Stimulated activated CD4-positive, alpha-beta T cell treated with anti-CD3 and anti-CD28 coated beads, Interleukin-2, amount 100 ng/mL, for 4 hours (primary cell): Measurements from ENCODE around the gene CPLANE2.
"Not testable (repeated sequence)": the region's sequence is repeated elsewhere in the genome, so short reads cannot be mapped to it uniquely, and the experiment has no call there.

Source experiments
- DNase-seq: peaks from one replicate; pipeline ENCODE4 v3.0.0-alpha.2; 2020; ENCODE audit warnings: low read depth

The CPLANE2 gene, protein sequence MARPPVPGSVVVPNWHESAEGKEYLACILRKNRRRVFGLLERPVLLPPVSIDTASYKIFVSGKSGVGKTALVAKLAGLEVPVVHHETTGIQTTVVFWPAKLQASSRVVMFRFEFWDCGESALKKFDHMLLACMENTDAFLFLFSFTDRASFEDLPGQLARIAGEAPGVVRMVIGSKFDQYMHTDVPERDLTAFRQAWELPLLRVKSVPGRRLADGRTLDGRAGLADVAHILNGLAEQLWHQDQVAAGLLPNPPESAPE

DNA sequence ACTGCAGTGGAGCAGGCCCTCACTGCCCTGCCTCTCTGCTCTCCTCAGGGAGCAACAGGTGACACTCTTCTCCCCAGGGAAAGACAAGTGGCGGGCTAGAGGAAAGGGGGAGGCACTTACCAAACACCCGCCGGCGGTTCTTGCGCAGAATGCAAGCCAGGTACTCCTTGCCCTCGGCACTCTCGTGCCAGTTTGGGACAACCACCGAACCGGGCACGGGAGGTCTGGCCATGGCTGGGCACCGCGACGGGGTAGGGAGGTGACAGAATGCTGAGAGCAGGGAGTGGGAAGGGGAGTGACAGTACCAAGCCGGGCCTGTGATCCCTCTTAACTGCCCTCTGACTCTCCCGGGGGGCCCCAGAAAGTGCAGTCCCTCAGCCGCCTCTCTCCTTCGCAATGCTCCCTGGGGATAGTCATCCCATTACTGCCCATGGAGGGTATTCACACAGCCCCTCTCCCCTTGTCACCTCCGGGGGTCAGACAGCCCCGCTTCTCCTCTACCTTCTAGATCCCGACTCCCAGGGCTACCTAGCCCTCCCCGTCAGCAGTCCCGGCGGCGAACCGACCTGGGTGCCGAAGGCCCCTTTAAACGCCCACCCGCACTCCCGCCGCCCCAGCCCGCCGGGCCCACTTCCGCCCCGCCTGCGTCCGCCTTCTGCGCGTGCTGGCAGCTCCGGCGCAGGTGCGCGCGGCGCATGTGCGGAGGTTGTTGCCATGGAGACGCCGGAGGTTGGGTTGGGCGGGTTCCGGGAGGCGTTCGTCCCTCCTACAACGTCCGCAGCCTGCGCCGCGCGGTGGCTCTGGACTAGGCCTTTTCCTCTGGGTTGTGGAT lies at the start of gene CPLANE2:
TSS of gene CPLANE2 (minus strand) at position 673 of the 832 bp plus-strand sequence. CDS start at position 232, 441 bp downstream.
- peak; percentile 96 for DNase-seq

GRCh38 chr1:16286122-16286521 lies 49.1 kb upstream of the CPLANE2 start:
- no peak for DNase-seq

DNA sequence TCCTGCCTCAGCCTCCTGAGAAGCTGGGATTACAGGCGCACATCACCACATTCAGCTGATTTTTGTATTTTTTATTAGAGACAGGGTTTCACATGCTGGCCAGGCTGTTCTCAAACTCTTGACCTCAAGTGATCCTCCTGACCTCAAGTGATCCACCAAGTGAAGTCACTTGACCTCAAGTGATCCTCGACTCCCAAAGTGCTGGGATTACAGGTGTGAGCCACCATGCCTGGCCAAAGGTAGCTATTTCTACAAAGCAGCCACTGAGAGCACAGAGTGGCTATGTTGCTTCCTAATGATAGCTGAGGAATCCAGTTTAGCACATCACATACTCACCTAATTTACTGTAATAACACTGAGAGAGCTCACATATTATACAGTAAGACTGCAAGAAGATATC lies 44.8 kb upstream of the CPLANE2 start:
- no peak for DNase-seq

- no peak for DNase-seq
Measured at GRCh38 chr1:16279186-16279585, 42.2 kb upstream of the CPLANE2 start.

GRCh38 chr1:16276302-16277030 lies 39.5 kb upstream of the CPLANE2 start:
- no peak for DNase-seq

DNA sequence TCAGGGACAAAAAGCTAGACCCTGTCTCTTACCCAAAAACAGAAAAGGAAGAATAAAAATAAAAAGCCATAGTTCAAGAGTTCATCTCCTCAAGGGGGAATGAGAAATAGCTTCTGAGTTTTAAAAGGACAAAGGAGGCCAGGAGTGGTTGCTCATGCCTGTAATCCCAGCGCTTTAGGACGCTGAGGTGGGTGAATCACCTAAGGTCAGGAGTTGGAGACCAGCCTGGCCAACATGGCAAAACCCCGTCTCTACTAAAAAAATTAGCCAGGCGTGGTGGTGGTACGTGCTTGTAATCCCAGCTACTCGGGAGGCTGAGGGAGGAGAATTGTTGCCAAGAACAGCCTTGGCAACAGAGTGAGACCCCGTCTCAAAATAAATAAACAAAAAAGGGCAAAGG lies 38.6 kb upstream of the CPLANE2 start:
- DNase-seq: no peak

- DNase-seq: no peak
Measured at GRCh38 chr1:16267690-16268180, 30.8 kb upstream of the CPLANE2 start.

- no peak for DNase-seq
Measured at GRCh38 chr1:16266411-16267118, 29.6 kb upstream of the CPLANE2 start.

- no peak for DNase-seq
Measured at GRCh38 chr1:16262067-16262466, 25.1 kb upstream of the CPLANE2 start.

GRCh38 chr1:16260814-16261213 lies 23.8 kb upstream of the CPLANE2 start:
- DNase-seq: no peak

- no peak for DNase-seq
Measured at GRCh38 chr1:16258591-16259135, 21.7 kb upstream of the CPLANE2 start.

DNA sequence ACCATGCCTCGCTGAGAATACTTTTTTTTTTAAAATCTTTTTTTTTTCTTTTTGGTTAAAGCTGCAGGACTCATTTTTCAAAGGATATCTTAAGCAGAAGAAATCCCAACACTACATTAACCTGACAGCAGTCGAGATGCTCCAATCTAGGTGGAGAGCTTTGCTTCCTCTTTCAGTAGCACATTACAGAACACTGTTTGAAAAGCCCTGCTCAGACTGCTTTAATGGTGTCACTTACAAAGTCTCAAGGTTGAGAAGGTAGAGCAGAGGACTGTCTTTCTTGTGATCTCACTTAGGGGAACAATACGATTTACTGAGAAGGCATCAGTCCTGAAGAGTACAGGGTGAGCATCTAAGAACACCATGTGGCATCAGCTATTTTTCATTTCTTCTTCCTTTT lies 21.0 kb upstream of the CPLANE2 start:
- DNase-seq: no peak

DNA sequence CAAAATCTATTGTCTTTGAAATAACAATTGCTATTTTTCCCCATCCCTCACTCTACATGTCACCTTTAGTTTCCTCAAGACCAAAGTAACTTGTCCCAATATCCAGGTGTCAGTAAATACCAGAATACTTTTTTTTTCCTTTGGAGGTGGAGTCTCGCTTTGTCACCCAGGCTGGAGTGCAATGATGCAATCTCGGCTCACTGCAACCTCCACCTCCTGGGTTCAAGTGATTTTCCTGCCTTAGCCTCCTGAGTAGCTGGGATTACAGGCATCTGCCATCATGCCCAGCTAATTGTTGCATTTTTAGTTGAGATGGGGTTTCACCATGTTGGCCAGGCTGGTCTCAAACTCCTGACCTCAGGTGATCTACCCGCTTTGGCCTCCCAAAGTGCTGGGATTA lies 20.6 kb upstream of the CPLANE2 start:
- DNase-seq: not testable (repeated sequence)

- DNase-seq: no peak
Measured at GRCh38 chr1:16256478-16256877, 19.5 kb upstream of the CPLANE2 start.

GRCh38 chr1:16254263-16254928 lies 17.4 kb upstream of the CPLANE2 start:
- DNase-seq: no peak

DNA sequence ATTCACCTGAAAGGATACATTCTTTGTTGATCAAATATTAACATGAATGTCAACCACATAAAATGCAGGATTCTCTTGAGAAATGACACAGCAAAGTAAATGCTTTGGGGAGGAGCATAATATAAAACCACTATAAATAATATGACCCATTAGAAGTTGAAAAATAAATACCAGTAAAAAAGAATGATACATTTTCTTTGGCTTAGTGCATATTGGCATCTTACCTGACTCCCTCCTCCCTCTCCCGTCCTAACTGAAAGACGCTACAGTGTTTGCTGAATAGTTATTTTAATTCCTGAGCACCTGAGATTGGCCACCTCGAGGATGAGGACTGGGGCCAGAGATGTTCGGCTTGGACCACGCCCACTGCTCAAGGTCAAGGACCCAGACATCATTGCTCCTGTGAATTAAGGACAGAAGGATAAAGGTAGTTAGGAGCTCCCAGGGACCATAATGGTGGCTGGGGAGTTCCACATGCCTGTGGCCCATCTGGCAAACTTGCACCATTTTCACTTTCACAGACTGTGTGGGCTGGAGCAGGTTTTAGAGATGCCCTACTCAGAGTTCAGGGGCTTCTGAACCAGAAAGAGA lies 16.4 kb upstream of the CPLANE2 start:
- no peak for DNase-seq

- no peak for DNase-seq
Measured at GRCh38 chr1:16252912-16253311, 15.9 kb upstream of the CPLANE2 start.

- DNase-seq: no peak
Measured at GRCh38 chr1:16251381-16251780, 14.4 kb upstream of the CPLANE2 start.

GRCh38 chr1:16250524-16251251 lies 13.7 kb upstream of the CPLANE2 start:
- DNase-seq: no peak
